Adrenal gland (tissue), 5 donors: ENCODE measurements around the gene LRRC10B.

Experiments
- CTCF ChIP-seq, 6 experiments: fragments of 450-650 bp in 4 of 6; fragments of 200-600 bp in 2 of 6; sonication (generic) in 1 of 6; IDR thresholded peaks; 1 replicate in 5 of 6; 2 replicates in 1 of 6; pipeline versions ENCODE4 v1.5.1 to v1.8.0; 2016 to 2021; ENCODE audit warnings: antibody characterized with exemption in 6 of 6, mild to moderate bottlenecking in 2 of 6, moderate library complexity in 1 of 6
- POLR2A ChIP-seq, 2 donors: fragments of 450-650 bp; IDR thresholded peaks; one replicate each; pipeline ENCODE4 v1.6.1; 2017; ENCODE audit warnings: antibody characterized with exemption in 2 of 2, mild to moderate bottlenecking in 2 of 2, moderate library complexity in 1 of 2
- donor health status: DM: no; HTN: no; CAD: no.

GRCh38 chr11:61524446-61524845 is 15.9 kb downstream of the LRRC10B start:
- no peak for TF ChIP-seq CTCF (IDR thresholded peaks at IDR 0.05)
- TF ChIP-seq POLR2A (IDR thresholded peaks at IDR 0.05), result no peak
